GM20000 (cell line): ENCODE measurements around the gene CLRN3.
A peak's percentile ranks its signal among the peaks of the same experiment; 100 is the strongest.

Experiments used
- DNase-seq: peaks from one replicate; pipeline ENCODE4 v3.0.0; 2012; ENCODE audit warnings: low spot score
- CTCF ChIP-seq: IDR thresholded peaks from 2 replicates; pipeline ENCODE4 v1.5.1; 2012; ENCODE audit warnings: mild to moderate bottlenecking, control low read depth; ENCODE audit errors: extremely low read depth, missing control alignments

Gene CLRN3

GRCh38 chr10:127863231-127863825 lies 29.4 kb downstream of the CLRN3 start:
- no peak for DNase-seq
- TF ChIP-seq CTCF, result no peak

DNA sequence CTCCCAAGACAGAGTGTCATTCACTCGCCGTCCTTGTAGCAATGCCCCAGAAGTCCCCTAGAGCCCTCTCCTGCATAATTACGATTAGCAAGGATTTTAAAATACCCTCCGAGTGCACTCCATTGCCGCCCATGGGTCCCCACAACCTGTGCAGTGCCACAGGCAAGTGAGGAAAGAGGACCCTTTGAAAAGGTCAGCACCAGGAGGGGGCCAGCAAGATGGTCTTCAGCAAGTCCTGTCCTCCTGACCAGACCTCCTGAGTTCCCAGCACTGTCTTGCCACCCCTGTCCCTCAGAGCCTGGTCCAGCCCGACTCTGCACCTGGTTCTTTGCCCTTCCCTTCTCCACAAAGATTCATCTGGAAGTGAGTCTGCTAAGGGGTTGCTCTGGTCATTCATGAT lies 32.1 kb downstream of the CLRN3 start:
- no peak for TF ChIP-seq CTCF
- no peak for DNase-seq

DNA sequence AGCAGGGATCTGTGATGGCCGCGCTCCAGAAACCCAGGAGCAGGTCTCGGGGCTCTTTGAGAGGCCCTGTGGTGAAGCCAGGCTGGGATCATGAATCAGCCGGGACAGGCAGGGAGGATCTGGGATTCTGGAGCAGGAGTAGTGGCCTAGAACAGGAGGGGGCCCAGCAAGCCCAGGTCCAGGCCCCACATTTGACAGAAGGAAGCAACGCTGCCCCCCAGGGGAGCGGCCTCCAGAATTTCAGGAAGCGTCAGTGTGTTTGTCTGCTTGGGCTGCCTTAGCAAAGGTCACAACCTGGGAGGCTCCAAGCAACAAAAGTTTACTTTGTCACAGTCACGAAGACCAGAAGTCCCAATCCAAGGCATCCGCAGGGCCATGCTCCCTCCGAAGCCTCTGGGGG lies 36.8 kb downstream of the CLRN3 start:
- no peak for DNase-seq
- no peak for TF ChIP-seq CTCF

- DNase-seq, result no peak
- no peak for TF ChIP-seq CTCF
Observed at GRCh38 chr10:127855591-127855881, 37.2 kb downstream of the CLRN3 start.

DNA sequence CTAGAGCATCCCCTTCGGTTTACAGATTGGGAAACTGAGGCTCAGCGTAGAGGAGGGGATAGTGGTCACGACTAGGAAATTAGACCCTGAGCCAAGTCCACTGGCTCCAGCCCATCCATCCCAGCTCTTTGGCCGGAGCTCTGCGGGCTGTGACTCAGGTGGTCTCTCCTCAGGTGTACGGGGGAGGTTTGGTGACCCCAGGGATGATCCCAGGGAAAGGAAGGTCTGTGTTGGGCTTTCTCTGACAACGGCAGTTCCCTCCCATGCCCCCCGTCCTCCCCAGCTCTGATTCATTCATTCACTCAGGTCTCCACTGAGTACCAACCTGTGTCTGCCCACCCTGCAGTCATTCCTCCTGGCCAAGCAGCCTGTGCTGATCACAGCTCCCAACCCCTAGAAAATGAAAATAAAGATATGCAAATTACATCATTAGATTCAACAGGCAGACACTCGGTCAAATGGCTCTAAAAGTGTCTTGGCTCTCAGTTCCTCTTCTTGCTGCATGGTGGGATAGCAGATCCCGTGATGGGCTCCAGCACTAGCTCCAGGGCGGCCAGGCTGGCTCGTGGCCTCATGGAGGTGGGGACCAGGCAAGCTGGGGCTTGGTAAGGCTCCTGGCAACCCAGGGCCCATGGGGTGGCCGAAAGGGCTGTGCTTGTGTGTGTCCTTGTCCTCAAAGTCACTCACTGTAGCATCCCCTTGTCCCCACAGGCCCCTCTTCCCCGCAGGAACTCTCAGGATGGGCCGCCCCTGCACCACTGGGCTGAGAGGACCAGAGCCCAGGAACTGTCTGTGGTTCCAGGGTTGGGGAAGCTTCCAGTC lies 37.8 kb downstream of the CLRN3 start:
- no peak for TF ChIP-seq CTCF
- peak; percentile 37 for DNase-seq

DNA sequence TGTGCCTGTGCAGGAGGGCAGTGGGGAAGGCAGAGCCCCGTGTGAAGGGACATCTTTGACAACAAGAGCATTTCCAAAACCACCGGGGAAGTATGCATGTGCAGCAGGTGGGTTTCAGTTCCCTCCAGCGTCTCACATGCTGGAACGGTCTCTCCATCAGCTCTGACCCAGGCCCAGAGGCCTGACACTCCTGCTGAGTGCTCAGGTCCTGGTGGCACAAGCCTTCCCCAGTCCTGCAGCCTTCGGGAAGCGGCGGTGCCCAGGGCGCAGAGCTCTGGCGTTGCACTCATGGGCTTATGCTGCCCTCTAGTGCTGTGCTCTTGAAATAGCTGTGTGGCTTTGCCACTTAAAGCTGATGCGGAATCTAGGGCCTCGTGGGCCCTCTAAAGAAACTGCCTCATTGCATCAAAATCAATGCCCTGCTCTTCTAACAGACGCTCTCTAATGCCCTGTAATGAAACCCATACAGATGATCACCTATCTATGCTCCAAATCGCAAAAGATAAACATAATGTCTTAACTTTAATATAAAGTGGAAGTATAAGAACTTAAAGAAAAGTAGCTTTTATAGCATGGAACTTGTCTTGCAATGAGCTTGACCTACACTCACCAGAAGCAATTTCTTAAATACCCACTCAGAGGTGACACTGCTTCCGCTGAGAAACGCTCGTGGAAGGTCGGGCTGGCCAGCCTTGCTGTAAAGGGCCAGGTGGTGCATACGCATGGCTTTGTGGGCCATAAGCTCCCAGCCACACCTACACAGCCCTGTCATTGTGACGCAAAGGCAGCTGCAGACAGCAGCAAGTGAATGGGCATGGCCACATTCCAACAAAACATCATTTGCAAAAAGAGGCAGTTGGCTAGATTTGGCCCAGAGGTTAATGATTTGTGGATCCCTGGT lies 38.6 kb downstream of the CLRN3 start:
- DNase-seq, result peak; percentile 68
- peak; percentile 62 for TF ChIP-seq CTCF

GRCh38 chr10:127852456-127852855 lies 40.3 kb downstream of the CLRN3 start:
- DNase-seq, result no peak
- TF ChIP-seq CTCF, result no peak
